DOHH2 (cell line): ENCODE results near the gene LMCD1.

Source experiments
- CTCF ChIP-seq: fragments of 200-600 bp; sonication (generic); IDR thresholded peaks from one replicate; pipeline ENCODE4 v1.5.1; 2014; ENCODE audit warnings: antibody characterized with exemption, mild to moderate bottlenecking, low read depth, low read length; ENCODE audit not compliant: poor library complexity, severe bottlenecking
- EZH2phosphoT487 ChIP-seq: fragments of 200-600 bp; sonication (generic); IDR thresholded peaks from 2 replicates; pipeline ENCODE4 v1.6.1; 2017; ENCODE audit warnings: borderline replicate concordance, mild to moderate bottlenecking, antibody characterized with exemption, low read length, moderate library complexity, mixed read lengths

- TF ChIP-seq CTCF = no peak
- TF ChIP-seq EZH2phosphoT487 = no peak
These were observed 34.8 kb downstream of the LMCD1 start for GRCh38 chr3:8536096-8537056.
